Endometrium (tissue), 2 donors: ENCODE measurements around the gene SWI5.
"Not testable (repeated sequence)": the region's sequence is repeated elsewhere in the genome, so short reads cannot be mapped to it uniquely, and the experiment has no call there.

Experiments
- FAIRE-seq: peaks from 2 replicates; lab custom pipeline; 2012; peaks lifted over from hg19 to GRCh38; lab: Jason Lieb, UNC
- donor health status: control.
- donor health status: control.

The SWI5 gene

GRCh38 chr9:128279088-128280073 lies 3.3 kb downstream of the SWI5 start:
- not testable (repeated sequence) for FAIRE-seq

GRCh38 chr9:128280084-128280622 lies 4.1 kb downstream of the SWI5 start:
- FAIRE-seq = no peak

- no peak for FAIRE-seq
Measured at GRCh38 chr9:128282500-128282899, 6.4 kb downstream of the SWI5 start.

GRCh38 chr9:128285033-128285784 lies 9.1 kb downstream of the SWI5 start:
- no peak for FAIRE-seq

- FAIRE-seq = no peak
Measured at GRCh38 chr9:128286440-128286839, 10.4 kb downstream of the SWI5 start.

- FAIRE-seq = no peak
Measured at GRCh38 chr9:128288273-128289004, 12.4 kb downstream of the SWI5 start.

- FAIRE-seq = no peak
Measured at GRCh38 chr9:128292009-128292408, 15.9 kb downstream of the SWI5 start.

- no peak for FAIRE-seq
Measured at GRCh38 chr9:128293091-128293490, 17.0 kb downstream of the SWI5 start.

GRCh38 chr9:128294142-128294541 lies 18.1 kb downstream of the SWI5 start:
- FAIRE-seq = no peak

- FAIRE-seq = no peak
Measured at GRCh38 chr9:128296340-128297220, 20.5 kb downstream of the SWI5 start.

GRCh38 chr9:128297221-128297773 lies 21.2 kb downstream of the SWI5 start:
- FAIRE-seq = no peak

- FAIRE-seq = no peak
Measured at GRCh38 chr9:128298535-128299482, 22.7 kb downstream of the SWI5 start.

GRCh38 chr9:128304136-128304970 lies 28.3 kb downstream of the SWI5 start:
- FAIRE-seq = no peak

GRCh38 chr9:128304971-128305288 lies 28.9 kb downstream of the SWI5 start:
- no peak for FAIRE-seq

- FAIRE-seq = no peak
Measured at GRCh38 chr9:128309551-128309950, 33.5 kb downstream of the SWI5 start.

GRCh38 chr9:128310461-128310860 lies 34.4 kb downstream of the SWI5 start:
- no peak for FAIRE-seq

- FAIRE-seq = no peak
Measured at GRCh38 chr9:128314697-128315096, 38.6 kb downstream of the SWI5 start.

GRCh38 chr9:128316421-128316820 lies 40.3 kb downstream of the SWI5 start:
- FAIRE-seq = no peak

- FAIRE-seq = no peak
Measured at GRCh38 chr9:128317629-128318028, 41.6 kb downstream of the SWI5 start.
